H1 (cell line): ENCODE results near the gene BUB1B. TPM values are rescaled to one million over a fixed set of nuclear protein-coding genes. Genes with fewer than 3 reads are reported as not detected.

ENCODE experiments used
- CTCF ChIA-PET: fragments of 300-600 bp; sonication (Branson Sonifier 250); formaldehyde crosslinking; loops from one replicate; lab custom pipeline; 2021; ENCODE audit not compliant: partially characterized antibody; lab: Charles Lee
- POLR2A ChIA-PET: fragments of 300-600 bp; sonication (Branson Sonifier 250); formaldehyde crosslinking; loops from one replicate; lab custom pipeline; 2021; ENCODE audit warnings: inconsistent platforms; ENCODE audit not compliant: partially characterized antibody; lab: Charles Lee
- DNase-seq, 2 experiments: peaks; one replicate each; pipeline versions ENCODE4 v3.0.0 to v3.0.0-alpha.2; 2010 to 2022; ENCODE audit warnings: low spot score in 2 of 2, low read depth in 1 of 2, mixed read lengths in 1 of 2
- FAIRE-seq: peaks from 2 replicates; lab custom pipeline; 2011; peaks lifted over from hg19 to GRCh38; lab: Jason Lieb, UNC
- H2AFZ ChIP-seq: 2 replicates; pipeline ENCODE4 v1.8.1; 2012; ENCODE audit warnings: low read length, inconsistent platforms
- H2AK5ac ChIP-seq: 2 replicates; pipeline ENCODE4 v1.6.1; 2013; ENCODE audit warnings: low read depth, low read length
- H2BK120ac ChIP-seq: replicated peaks from 2 replicates; pipeline ENCODE3; 2013; ENCODE audit warnings: low read depth, low read length, inconsistent platforms
- H2BK12ac ChIP-seq: 2 replicates; pipeline ENCODE4 v1.6.1; 2013; ENCODE audit warnings: low read depth, low read length
- H2BK15ac ChIP-seq: 2 replicates; pipeline ENCODE4 v1.6.1; 2013; ENCODE audit warnings: low read length
- H2BK20ac ChIP-seq: 2 replicates; pipeline ENCODE4 v1.6.1; 2013; ENCODE audit warnings: low read length
- H2BK5ac ChIP-seq: 2 replicates; pipeline ENCODE4 v1.6.1; 2013; ENCODE audit warnings: low read depth, low read length
- H3K14ac ChIP-seq: 2 replicates; pipeline ENCODE4 v1.6.1; 2013; ENCODE audit warnings: inconsistent platforms; ENCODE audit not compliant: insufficient read length
- H3K18ac ChIP-seq: 2 replicates; pipeline ENCODE4 v1.6.1; 2013; ENCODE audit warnings: low read length; ENCODE audit errors: extremely low read depth
- H3K23ac ChIP-seq: 2 replicates; pipeline ENCODE4 v1.6.1; 2013; ENCODE audit warnings: inconsistent platforms; ENCODE audit not compliant: insufficient read length
- H3K23me2 ChIP-seq: 2 replicates; pipeline ENCODE4 v1.6.1; 2013; ENCODE audit warnings: low read depth, low read length
- H3K27ac ChIP-seq: 2 replicates; pipeline ENCODE4 v1.6.1; 2011; ENCODE audit warnings: low read depth, low read length, inconsistent platforms
- H3K27me3 ChIP-seq, 4 experiments: replicated peaks in 1 of 4; 1 replicate in 1 of 4; 2 replicates in 3 of 4; pipeline versions ENCODE4 v1.6.1 to v1.8.1; 2011 to 2013; ENCODE audit warnings: low read length in 3 of 4, mild to moderate bottlenecking in 3 of 4, inconsistent platforms in 2 of 4, mixed read lengths in 2 of 4, moderate library complexity in 1 of 4; ENCODE audit not compliant: control insufficient read depth in 3 of 4, insufficient read depth in 3 of 4; ENCODE audit errors: extremely low read depth in 1 of 4
- H3K36me3 ChIP-seq, 4 experiments: 2 replicates each; pipeline versions ENCODE4 v1.6.1 to v1.8.1; 2011 to 2013; ENCODE audit warnings: mild to moderate bottlenecking in 4 of 4, low read length in 3 of 4, moderate library complexity in 2 of 4, control low read depth in 1 of 4, inconsistent platforms in 1 of 4; ENCODE audit not compliant: insufficient read depth in 4 of 4, control insufficient read depth in 2 of 4
- H3K4ac ChIP-seq: replicated peaks from 2 replicates; pipeline ENCODE3; 2013; ENCODE audit warnings: low read length, low read depth, mixed read lengths, inconsistent platforms; ENCODE audit not compliant: insufficient read length
- H3K4me1 ChIP-seq, 4 experiments: replicated peaks in 1 of 4; 1 replicate in 1 of 4; 2 replicates in 3 of 4; pipeline versions ENCODE4 v1.6.1 to v1.8.1; 2011 to 2013; ENCODE audit warnings: low read length in 3 of 4, inconsistent platforms in 2 of 4, mixed read lengths in 1 of 4; ENCODE audit not compliant: insufficient read depth in 4 of 4, control insufficient read depth in 3 of 4
- H3K4me2 ChIP-seq, 2 experiments: 2 replicates each; pipeline versions ENCODE4 v1.6.1 to v1.8.1; 2011 to 2013; ENCODE audit warnings: low read depth in 2 of 2, low read length in 2 of 2, control low read depth in 1 of 2, inconsistent platforms in 1 of 2, mild to moderate bottlenecking in 1 of 2; ENCODE audit not compliant: insufficient read depth in 1 of 2
- H3K4me3 ChIP-seq, 4 experiments: fragments of 200-600, 300-600 bp in 1 of 4; sonication (generic), shearing (Covaris generic), sonication (Bioruptor Twin) in 1 of 4; 2 replicates each; pipeline versions ENCODE4 v1.5.1 to v1.8.1; 2011 to 2016; ENCODE audit warnings: low read length in 4 of 4, low read depth in 3 of 4, control low read depth in 2 of 4, inconsistent platforms in 2 of 4, mild to moderate bottlenecking in 2 of 4, mixed read lengths in 1 of 4, moderate library complexity in 1 of 4; ENCODE audit not compliant: insufficient read depth in 2 of 4; ENCODE audit errors: extremely low read depth in 1 of 4
- H3K56ac ChIP-seq: replicated peaks from 2 replicates; pipeline ENCODE3; 2013; ENCODE audit warnings: low read depth, mild to moderate bottlenecking, mixed read lengths, low read length, inconsistent platforms; ENCODE audit not compliant: insufficient read length
- H3K79me1 ChIP-seq: 2 replicates; pipeline ENCODE4 v1.6.1; 2013; ENCODE audit warnings: low read depth, low read length, control low read depth
- H3K79me2 ChIP-seq, 2 experiments: 2 replicates each; pipeline versions ENCODE4 v1.6.1 to v1.8.1; 2012 to 2013; ENCODE audit warnings: low read length in 2 of 2, mild to moderate bottlenecking in 2 of 2, inconsistent platforms in 1 of 2; ENCODE audit not compliant: insufficient read depth in 2 of 2, control insufficient read depth in 1 of 2
- H3K9ac ChIP-seq, 4 experiments: replicated peaks in 1 of 4; 1 replicate in 1 of 4; 2 replicates in 3 of 4; pipeline versions ENCODE4 v1.6.1 to v1.8.1; 2011 to 2013; ENCODE audit warnings: low read depth in 3 of 4, low read length in 3 of 4, control low read depth in 2 of 4, mild to moderate bottlenecking in 2 of 4, moderate library complexity in 2 of 4, inconsistent platforms in 1 of 4; ENCODE audit errors: extremely low read depth in 1 of 4
- H3K9me3 ChIP-seq, 2 experiments: 2 replicates each; pipeline versions ENCODE4 v1.6.1 to v1.8.1; 2012 to 2013; ENCODE audit warnings: mild to moderate bottlenecking in 2 of 2, moderate library complexity in 2 of 2, control low read depth in 1 of 2, inconsistent platforms in 1 of 2, low read depth in 1 of 2, low read length in 1 of 2, mixed read lengths in 1 of 2; ENCODE audit not compliant: insufficient read depth in 2 of 2
- H4K20me1 ChIP-seq, 2 experiments: replicated peaks in 1 of 2; 2 replicates each; pipeline versions ENCODE3 to v1.8.1; 2011 to 2013; ENCODE audit warnings: inconsistent platforms in 2 of 2, low read length in 2 of 2, mild to moderate bottlenecking in 1 of 2; ENCODE audit not compliant: insufficient read depth in 2 of 2, control insufficient read depth in 1 of 2
- H4K5ac ChIP-seq: 2 replicates; pipeline ENCODE4 v1.6.1; 2013; ENCODE audit warnings: low read length, low read depth, mixed read lengths, inconsistent platforms; ENCODE audit not compliant: insufficient read length
- H4K8ac ChIP-seq: 2 replicates; pipeline ENCODE4 v1.8.0; 2013; ENCODE audit warnings: mild to moderate bottlenecking, moderate library complexity, low read length, inconsistent platforms; ENCODE audit not compliant: insufficient read depth; ENCODE audit errors: extremely low read depth
- H4K91ac ChIP-seq: replicated peaks from 2 replicates; pipeline ENCODE3; 2013; ENCODE audit warnings: low read length, mixed read lengths, inconsistent platforms; ENCODE audit not compliant: insufficient read length
- BCL11A ChIP-seq, 2 experiments: IDR thresholded peaks; one replicate each; pipeline ENCODE4 v1.6.1; 2011; ENCODE audit warnings: low read depth in 2 of 2, low read length in 2 of 2, mild to moderate bottlenecking in 2 of 2
- CTCF ChIP-seq, 3 experiments: IDR thresholded peaks; 1 replicate in 2 of 3; 2 replicates in 1 of 3; pipeline versions ENCODE4 v1.5.1 to v1.6.1; 2011; ENCODE audit warnings: low read length in 3 of 3, mild to moderate bottlenecking in 3 of 3, inconsistent platforms in 2 of 3, low read depth in 1 of 3, moderate library complexity in 1 of 3; ENCODE audit not compliant: insufficient read depth in 1 of 3; ENCODE audit errors: control extremely low read depth in 1 of 3
- KDM1A ChIP-seq: fragments of 200-600, 300-600 bp; sonication (generic); IDR thresholded peaks from 2 replicates; pipeline ENCODE4 v1.7.1; 2016; ENCODE audit warnings: mild to moderate bottlenecking, low read length, borderline replicate concordance
- POLR2A ChIP-seq, 2 experiments: IDR thresholded peaks; 1 replicate in 1 of 2; 2 replicates in 1 of 2; pipeline ENCODE4 v1.6.1; 2011; ENCODE audit warnings: low read depth in 2 of 2, low read length in 2 of 2, mild to moderate bottlenecking in 2 of 2; ENCODE audit errors: control extremely low read depth in 1 of 2
- POU5F1 ChIP-seq: IDR thresholded peaks from 2 replicates; pipeline ENCODE4 v1.6.1; 2011; ENCODE audit warnings: low read depth, mild to moderate bottlenecking, low read length, moderate library complexity
- WGBS, 2 experiments: shearing (Covaris generic) in 1 of 2; methylation state at CpG; one replicate each; pipeline versions ENCODE4 v1.1.6 to v1.1.7; 2013 to 2015; ENCODE audit warnings: low lambda C conversion rate in 2 of 2, mixed read lengths in 2 of 2, inconsistent platforms in 1 of 2, low coverage in 1 of 2, missing lambda C conversion rate in 1 of 2; ENCODE audit not compliant: insufficient replicate concordance in 2 of 2, insufficient coverage in 1 of 2, insufficient read length in 1 of 2; ENCODE audit errors: extremely low coverage in 1 of 2, missing lambda C conversion rate in 1 of 2; 5-methylcytosine and 5-hydroxymethylcytosine counted together
- polyA plus RNA-seq, 7 experiments: library from polyadenylated mRNA; depleted of rRNA in 3 of 7; stranded (reverse) in 5 of 7; unstranded in 2 of 7; fragments of >200 nt in 5 of 7; fragments of 200-250 nt in 2 of 7; gene quantifications; 1 replicate in 5 of 7; 2 replicates in 1 of 7; 4 replicates in 1 of 7; pipeline versions ENCODE4 v1.2.1 to v1.2.3, GENCODE V29; 2011 to 2013; ENCODE audit warnings: missing spikeins in 2 of 7, mixed read lengths in 2 of 7
- total RNA-seq: library from RNA; stranded (reverse); fragmentation: NEBNext Ultra II Directional; extraction: Animal tissue kit (Norgen Biotek cat#: 25700); gene quantifications from 2 replicates; pipeline ENCODE4 v1.2.1, GENCODE V29; 2021

The BUB1B gene
- total and polyA plus RNA-seq, 2 of the 8 experiments (the other 6 are each of a cell fraction or from before 2014, with no cell fraction given), result 48.9 to 144 TPM

GRCh38 chr15:40233727-40234577 is 73.1 kb downstream of the BUB1B start:
- no peak overlapping the region for H4K91ac ChIP-seq
- peaks cover 2 to 11% (median 6%) of the 10 kb centered on the region in 4 experiments; a peak in 4 of 8 replicates for H3K36me3 ChIP-seq
- H2BK15ac ChIP-seq, result no peak overlapping the region
- H3K4me2 ChIP-seq, result no peak overlapping the region
- peaks cover 4% of the 10 kb centered on the region; the same call in 1 of the 2 replicates for H3K23me2 ChIP-seq
- peaks cover 0 to 2% of the 10 kb centered on the region in 2 experiments for H4K20me1 ChIP-seq
- POLR2A ChIA-PET, result interaction anchor here (0.7 to 3.0 kb wide), 5 partner anchors 10 to 74 kb away, joined by 3 to 11 read pairs (median 4); partner anchors contain the start of gene PLCB2
- no peaks in the 10 kb centered on the region for H3K79me1 ChIP-seq
- H3K79me2 ChIP-seq, result no peaks in the 10 kb centered on the region
- H3K4ac ChIP-seq, result no peak overlapping the region
- H3K27me3 ChIP-seq, result peaks cover 0 to 4% (median 2%) of the 10 kb centered on the region in 4 experiments; a peak in 2 of 7 replicates
- H3K9ac ChIP-seq, result no peak overlapping the region
- peaks cover 5 to 8% (median 6%) of the 10 kb centered on the region in 4 experiments for H3K4me1 ChIP-seq
- WGBS, 2 experiments, result 88% methylated on average over 11 of the region's 11 CpGs; no CpG with 5 or more reads in 1 of the 2 experiments
- no peak overlapping the region for H3K23ac ChIP-seq
- CTCF ChIA-PET, result interaction anchor here (1.2 to 46.3 kb wide), 5 partner anchors 16 to 188 kb away, joined by 3 to 1340 read pairs (median 11); no protein-coding TSS in a partner anchor
- H2BK20ac ChIP-seq, result no peak overlapping the region
- H4K5ac ChIP-seq, result no peak overlapping the region
- H2AK5ac ChIP-seq, result no peak overlapping the region
- no peak overlapping the region for H3K4me3 ChIP-seq
- no peak overlapping the region for H3K18ac ChIP-seq
- H2BK12ac ChIP-seq, result no peak overlapping the region
- H2AFZ ChIP-seq, result no peak overlapping the region
- no peak for DNase-seq
- no peak overlapping the region for H3K56ac ChIP-seq
- FAIRE-seq, result no peak
- TF ChIP-seq POU5F1 (no peak), KDM1A (no peak), CTCF (IDR thresholded peaks at IDR 0.05; ENCODE audit: control extremely low read depth in 1 of 3, insufficient read depth in 1 of 3, low read depth in 1 of 3, low read length in 3 of 3) (no peak), BCL11A (IDR thresholded peaks at IDR 0.05; ENCODE audit: low read depth in 2 of 2, low read length in 2 of 2) (no peak), POLR2A (IDR thresholded peaks at IDR 0.05; ENCODE audit: control extremely low read depth in 1 of 2, low read depth in 2 of 2, low read length in 2 of 2) (no peak)
- no peak overlapping the region for H3K14ac ChIP-seq
- no peaks in the 10 kb centered on the region for H3K9me3 ChIP-seq
- H2BK5ac ChIP-seq, result peak overlapping the region; percentile 4; the same call in 1 of the 2 replicates
- H4K8ac ChIP-seq, result no peak overlapping the region
- H2BK120ac ChIP-seq, result no peak overlapping the region
- H3K27ac ChIP-seq, result no peak overlapping the region
